Astrocyte of the spinal cord (primary cell): ENCODE measurements around the gene SMURF1.
"Not testable (repeated sequence)": the region's sequence is repeated elsewhere in the genome, so short reads cannot be mapped to it uniquely, and the experiment has no call there.

Source experiments
- DNase-seq: peaks from one replicate; pipeline ENCODE4 v3.0.0; 2011; ENCODE audit warnings: low read depth, low spot score
- H3K4me3 ChIP-seq: 2 replicates; pipeline ENCODE4 v1.5.1; 2011; ENCODE audit warnings: low read depth, mild to moderate bottlenecking, low read length, moderate library complexity
- CTCF ChIP-seq: IDR thresholded peaks from 2 replicates; pipeline ENCODE4 v1.5.1; 2012; ENCODE audit warnings: low read depth, mild to moderate bottlenecking, low read length, inconsistent platforms
- in situ Hi-C: cut with HindIII; loops from 2 replicates; pipeline ENCODE4 v1.10.0; 2017; ENCODE audit warnings: low sequenced_read_pairs

The SMURF1 gene

GRCh38 chr7:99167072-99167471 is 23.2 kb upstream of the SMURF1 start:
- no peak for TF ChIP-seq CTCF
- in situ Hi-C loops, result no loop called here

GRCh38 chr7:99165816-99166215 is 21.9 kb upstream of the SMURF1 start:
- in situ Hi-C loops, result no loop called here
- DNase-seq, result no peak
- no peak for TF ChIP-seq CTCF
- H3K4me3 ChIP-seq, result no peak overlapping the region

More at GRCh38 chr7:99167072-99167471, 23.2 kb upstream of the SMURF1 start:
- H3K4me3 ChIP-seq, result no peak overlapping the region
- no peak for DNase-seq

- DNase-seq, in situ Hi-C loops: not testable (repeated sequence)
These were observed 19.8 kb upstream of the SMURF1 start for GRCh38 chr7:99163669-99164068.

GRCh38 chr7:99156649-99157048 is 12.7 kb upstream of the SMURF1 start:
- H3K4me3 ChIP-seq, result no peak overlapping the region
- DNase-seq, result no peak
- no peak for TF ChIP-seq CTCF
- in situ Hi-C loops, result no loop called here

More at GRCh38 chr7:99163669-99164068, 19.8 kb upstream of the SMURF1 start:
- H3K4me3 ChIP-seq, result not testable (repeated sequence)

- H3K4me3 ChIP-seq, result no peak overlapping the region
- TF ChIP-seq CTCF, result no peak
- DNase-seq, result no peak
- in situ Hi-C loops, result no loop called here
These were observed 11.3 kb upstream of the SMURF1 start for GRCh38 chr7:99155211-99155610.

GRCh38 chr7:99146979-99147378 is 3.1 kb upstream of the SMURF1 start:
- no peak for DNase-seq
- no peak overlapping the region for H3K4me3 ChIP-seq
- in situ Hi-C loops, result no loop called here
- no peak for TF ChIP-seq CTCF

- no peak for DNase-seq
- in situ Hi-C loops, result no loop called here
- H3K4me3 ChIP-seq, result peak overlapping the region; percentile 54
- no peak for TF ChIP-seq CTCF
These were observed 421 bp downstream of the SMURF1 start for GRCh38 chr7:99143521-99143852.
